BJ (cell line): ENCODE data around the gene PRKG1. TPM values are rescaled to one million over a fixed set of nuclear protein-coding genes. Genes with fewer than 3 reads are reported as not detected.

Experiments used
- CTCF ChIA-PET: fragments of 350-600 bp; formaldehyde crosslinking; extraction: SDS; loops from one replicate; lab custom pipeline; 2021; ENCODE audit warnings: antibody characterized with exemption, inconsistent platforms; lab: Yijun Ruan, JAX
- POLR2A ChIA-PET: fragments of 300-600 bp; sonication (Branson Sonifier 250); formaldehyde crosslinking; extraction: SDS; loops from one replicate; lab custom pipeline; 2021; ENCODE audit warnings: antibody characterized with exemption; lab: Charles Lee
- DNase-seq: peaks from one replicate; pipeline ENCODE4 v3.0.0-alpha.2; 2011; ENCODE audit warnings: low read depth
- H3K27me3 ChIP-seq: 2 replicates; pipeline ENCODE4 v1.6.0; 2011; ENCODE audit warnings: low read length; ENCODE audit not compliant: control insufficient read depth, insufficient read depth
- H3K36me3 ChIP-seq: 2 replicates; pipeline ENCODE4 v1.5.1; 2011; ENCODE audit warnings: low read length; ENCODE audit not compliant: control insufficient read depth, insufficient read depth
- H3K4me3 ChIP-seq: 2 replicates; pipeline ENCODE4 v1.5.1; 2011; ENCODE audit warnings: low read depth, mild to moderate bottlenecking, control low read depth, low read length
- CTCF ChIP-seq: IDR thresholded peaks from 2 replicates; pipeline ENCODE4 v1.5.1; 2011; ENCODE audit warnings: low read depth, mild to moderate bottlenecking, control low read depth, inconsistent platforms, low read length, moderate library complexity; ENCODE audit not compliant: insufficient read depth
- polyA plus RNA-seq: library from polyadenylated mRNA; depleted of rRNA; stranded (reverse); fragments of >200 nt; gene quantifications from 2 replicates; pipeline ENCODE4 v1.2.3, GENCODE V29; 2011

The PRKG1 gene
- polyA plus RNA-seq, 1 experiment, result 9.7 TPM

- no peak for TF ChIP-seq CTCF
- DNase-seq, result no peak
- POLR2A ChIA-PET, result no interaction called here
- Histone ChIP-seq H3K27me3 (no peaks in the 10 kb centered on the region), H3K36me3 (no peaks in the 10 kb centered on the region), H3K4me3 (no peak overlapping the region)
- CTCF ChIA-PET, result interaction anchor here (1.8 to 1.9 kb wide), 2 partner anchors 9 to 13 kb away, joined by 5 to 6 read pairs; no protein-coding TSS in a partner anchor
These were observed 699.4 kb downstream of the PRKG1 start for GRCh38 chr10:51773681-51774080.

- DNase-seq, result no peak
- H3K27me3 ChIP-seq, result no peaks in the 10 kb centered on the region
- H3K4me3 ChIP-seq, result no peak overlapping the region
- ChIA-PET POLR2A (no interaction called here), CTCF (interaction anchor here (0.7 to 0.9 kb wide), 2 partner anchors 9 to 20 kb away, joined by 3 read pairs; no protein-coding TSS in a partner anchor)
- no peaks in the 10 kb centered on the region for H3K36me3 ChIP-seq
- no peak for TF ChIP-seq CTCF
These were observed 709.7 kb downstream of the PRKG1 start for GRCh38 chr10:51783941-51784340.

GRCh38 chr10:51786016-51786683 lies 711.9 kb downstream of the PRKG1 start:
- Histone ChIP-seq H3K36me3 (no peaks in the 10 kb centered on the region), H3K27me3 (no peaks in the 10 kb centered on the region), H3K4me3 (no peak overlapping the region)
- no peak for DNase-seq
- POLR2A ChIA-PET, result no interaction called here
- CTCF ChIA-PET, result interaction anchor here (0.6 to 1.6 kb wide), 3 partner anchors 12 to 79 kb away, joined by 3 to 5 read pairs (median 4); no protein-coding TSS in a partner anchor
- TF ChIP-seq CTCF, result no peak

- H3K4me3 ChIP-seq, result no peak overlapping the region
- POLR2A ChIA-PET, result no interaction called here
- DNase-seq, result no peak
- no peak for TF ChIP-seq CTCF
- no peaks in the 10 kb centered on the region for H3K27me3 ChIP-seq
- H3K36me3 ChIP-seq, result no peaks in the 10 kb centered on the region
- CTCF ChIA-PET, result interaction anchor here (1.0 to 1.6 kb wide), 2 partner anchors 13 kb away, joined by 4 to 5 read pairs; no protein-coding TSS in a partner anchor
These were observed 712.4 kb downstream of the PRKG1 start for GRCh38 chr10:51786684-51787035.

- POLR2A ChIA-PET, result no interaction called here
- Histone ChIP-seq H3K4me3 (no peak overlapping the region), H3K36me3 (no peaks in the 10 kb centered on the region), H3K27me3 (no peaks in the 10 kb centered on the region)
- no peak for TF ChIP-seq CTCF
- no peak for DNase-seq
- CTCF ChIA-PET, result no interaction called here
These were observed 714.0 kb downstream of the PRKG1 start for GRCh38 chr10:51788273-51788672.
